HCT116 (cell line): ENCODE measurements around the gene COA8. TPM values are rescaled to one million over a fixed set of nuclear protein-coding genes. Genes with fewer than 3 reads are reported as not detected.

Experiments
- ATAC-seq: fragments of 200-7000 bp; cut with Tn5 transposase; 2 replicates; pipeline ENCODE4 v1.9.1; 2020; ENCODE audit warnings: mild to moderate bottlenecking, moderate library complexity
- BruUV-seq: library from RNA; stranded (reverse); fragments of 400-500 nt; replicated peaks from 2 replicates; lab custom pipeline; 2021; lab: Mats Ljungman, UMichigan
- CTCF ChIA-PET: fragments of 300-600 bp; sonication (Branson Sonifier 250); formaldehyde crosslinking; loops from one replicate; lab custom pipeline; 2021; ENCODE audit warnings: antibody characterized with exemption; lab: Charles Lee
- POLR2A ChIA-PET: fragments of 300-600, 350-600 bp; sonication (Branson Sonifier 250); formaldehyde crosslinking; loops from one replicate; lab custom pipeline; 2021; ENCODE audit warnings: antibody characterized with exemption; lab: Charles Lee
- RAD21 ChIA-PET, 2 experiments: fragments of 300-600 bp; sonication (Branson Sonifier 250); formaldehyde crosslinking; loops; one replicate each; lab custom pipeline; 2023; ENCODE audit warnings: low total read pairs in 2 of 2; ENCODE audit not compliant: uncharacterized antibody in 2 of 2, unreplicated experiment in 2 of 2, low non-redundant PET in 1 of 2; lab: Charles Lee
- DNase-seq: peaks from one replicate; pipeline ENCODE4 v3.0.0-alpha.2; 2010; ENCODE audit warnings: low read depth, low spot score
- H2AFZ ChIP-seq: fragments of 200-600 bp; shearing (Covaris generic), sonication (generic); 2 replicates; pipeline ENCODE4 v1.6.1; 2017; ENCODE audit warnings: low read depth, mixed run types, mixed read lengths, antibody characterized with exemption, low read length; ENCODE audit not compliant: poor library complexity, severe bottlenecking
- H3K27ac ChIP-seq: 2 replicates; pipeline ENCODE4 v1.5.1; 2012; ENCODE audit warnings: low read depth, low read length
- H3K27me3 ChIP-seq: fragments of 200-600 bp; sonication (generic); 2 replicates; pipeline ENCODE4 v1.6.1; 2016; ENCODE audit warnings: mixed run types, low read length, mixed read lengths; ENCODE audit not compliant: insufficient read depth
- H3K36me3 ChIP-seq, 2 experiments: fragments of 200-500 bp in 1 of 2; fragments of 200-600 bp in 1 of 2; sonication (Bioruptor generic) in 1 of 2; sonication (generic) in 1 of 2; 2 replicates each; pipeline versions ENCODE4 v1.5.1 to v1.6.1; 2014 to 2016; ENCODE audit warnings: low read length in 2 of 2, inconsistent platforms in 1 of 2, mixed read lengths in 1 of 2, mixed run types in 1 of 2; ENCODE audit not compliant: insufficient read depth in 2 of 2, control insufficient read depth in 1 of 2
- H3K4me1 ChIP-seq, 2 experiments: fragments of 200-600 bp in 1 of 2; sonication (generic) in 1 of 2; 2 replicates each; pipeline versions ENCODE4 v1.5.1 to v1.6.1; 2012 to 2017; ENCODE audit warnings: low read length in 2 of 2, inconsistent platforms in 1 of 2, mild to moderate bottlenecking in 1 of 2, mixed read lengths in 1 of 2, mixed run types in 1 of 2, moderate library complexity in 1 of 2; ENCODE audit not compliant: insufficient read depth in 2 of 2, control insufficient read depth in 1 of 2
- H3K4me2 ChIP-seq: fragments of 200-600 bp; sonication (generic); 2 replicates; pipeline ENCODE4 v1.6.1; 2017; ENCODE audit warnings: mixed run types, low read length, mixed read lengths
- H3K4me3 ChIP-seq, 2 experiments: fragments of 200-600 bp in 1 of 2; sonication (generic) in 1 of 2; replicated peaks in 1 of 2; 2 replicates each; pipeline ENCODE4 v1.5.1; 2011 to 2016; ENCODE audit warnings: low read length in 2 of 2, control low read depth in 1 of 2, low read depth in 1 of 2, mild to moderate bottlenecking in 1 of 2, mixed read lengths in 1 of 2, mixed run types in 1 of 2
- H3K79me2 ChIP-seq: fragments of 200-600 bp; sonication (generic); 2 replicates; pipeline ENCODE4 v1.6.1; 2017; ENCODE audit warnings: mild to moderate bottlenecking, mixed run types, low read length, moderate library complexity, mixed read lengths; ENCODE audit not compliant: insufficient read depth
- H3K9ac ChIP-seq: fragments of 200-600 bp; sonication (generic); 2 replicates; pipeline ENCODE4 v1.6.1; 2016; ENCODE audit warnings: low read length, mixed read lengths
- H3K9me2 ChIP-seq: fragments of 200-600 bp; sonication (generic), shearing (Covaris generic); 2 replicates; pipeline ENCODE4 v1.6.1; 2017; ENCODE audit warnings: mixed run types, mild to moderate bottlenecking, moderate library complexity; ENCODE audit not compliant: insufficient read depth
- H3K9me3 ChIP-seq, 2 experiments: fragments of 200-500 bp in 1 of 2; fragments of 200-600 bp in 1 of 2; sonication (Bioruptor generic) in 1 of 2; sonication (generic) in 1 of 2; 2 replicates each; pipeline ENCODE4 v1.6.1; 2014 to 2017; ENCODE audit warnings: low read length in 2 of 2, mixed read lengths in 2 of 2, inconsistent platforms in 1 of 2, low read depth in 1 of 2, mild to moderate bottlenecking in 1 of 2, mixed run types in 1 of 2, moderate library complexity in 1 of 2; ENCODE audit not compliant: control insufficient read depth in 1 of 2, insufficient read depth in 1 of 2
- H4K20me1 ChIP-seq: fragments of 200-600 bp; sonication (generic), shearing (Covaris generic); 2 replicates; pipeline ENCODE4 v1.6.1; 2017; ENCODE audit warnings: mixed run types, mild to moderate bottlenecking, moderate library complexity; ENCODE audit not compliant: insufficient read depth
- ATF3 ChIP-seq: IDR thresholded peaks from 2 replicates; pipeline ENCODE4 v1.6.1; 2012
- EGR1 ChIP-seq: IDR thresholded peaks from 2 replicates; pipeline ENCODE4 v1.6.1; 2012; ENCODE audit warnings: low read depth
- EZH2 ChIP-seq: fragments of 200-600 bp; sonication (generic); IDR thresholded peaks from 2 replicates; pipeline ENCODE4 v1.6.1; 2017; ENCODE audit warnings: antibody characterized with exemption, mixed run types
- JUND ChIP-seq: IDR thresholded peaks from 2 replicates; pipeline ENCODE4 v1.6.1; 2012
- POLR2A ChIP-seq: IDR thresholded peaks from 2 replicates; pipeline ENCODE4 v1.7.0; 2011; ENCODE audit warnings: borderline replicate concordance; ENCODE audit not compliant: insufficient read depth, insufficient read length; ENCODE audit errors: extremely low read depth
- POLR2AphosphoS5 ChIP-seq: IDR thresholded peaks from 2 replicates; pipeline ENCODE4 v1.6.1; 2011; ENCODE audit warnings: mild to moderate bottlenecking, low read depth, low read length, moderate library complexity
- RAD21 ChIP-seq: IDR thresholded peaks from 2 replicates; pipeline ENCODE4 v1.6.1; 2012; ENCODE audit warnings: low read depth, mild to moderate bottlenecking
- SIN3A ChIP-seq: IDR thresholded peaks from 2 replicates; pipeline ENCODE4 v1.6.1; 2012; ENCODE audit warnings: low read depth
- SP1 ChIP-seq: IDR thresholded peaks from 2 replicates; pipeline ENCODE4 v1.6.1; 2012; ENCODE audit warnings: low read depth
- SRF ChIP-seq: IDR thresholded peaks from 2 replicates; pipeline ENCODE4 v1.6.1; 2012; ENCODE audit warnings: low read depth
- TCF7L2 ChIP-seq: IDR thresholded peaks from 2 replicates; pipeline ENCODE4 v1.7.0; 2011; ENCODE audit warnings: borderline replicate concordance, inconsistent platforms; ENCODE audit not compliant: insufficient read depth, insufficient read length; ENCODE audit errors: extremely low read depth
- YY1 ChIP-seq: IDR thresholded peaks from 2 replicates; pipeline ENCODE4 v1.6.1; 2011; ENCODE audit warnings: low read length, low read depth, moderate library complexity, mild to moderate bottlenecking; ENCODE audit not compliant: insufficient replicate concordance; ENCODE audit errors: extremely low read depth
- ZNF274 ChIP-seq: fragments of 200-500 bp; sonication (Bioruptor generic); IDR thresholded peaks from 2 replicates; pipeline ENCODE4 v1.6.1; 2014; ENCODE audit warnings: mild to moderate bottlenecking, low read depth, low read length, inconsistent platforms
- intact Hi-C: fragments of 100-400 bp; cut with micrococcal nuclease; formaldehyde crosslinking; loops from 2 replicates; pipeline ENCODE4 v1.10.0; 2022
- total RNA-seq: library from RNA; stranded (reverse); gene quantifications from one replicate; pipeline ENCODE4 v1.2.1, GENCODE V29; 2021; ENCODE audit not compliant: unreplicated experiment
- TF ChIP-seq, protein P1 (sequence below): IDR thresholded peaks from 2 replicates; pipeline ENCODE4 v1.6.1; 2012; ENCODE audit warnings: low read depth
- TF ChIP-seq, protein P2 (sequence below), 3 experiments: fragments of 200-600 bp in 1 of 3; sonication (generic) in 1 of 3; IDR thresholded peaks in 2 of 3; conservative IDR thresholded peaks in 1 of 3; 2 replicates each; pipeline ENCODE4 v1.5.1; 2012 to 2017; ENCODE audit warnings: low read depth in 2 of 3, low read length in 2 of 3, antibody characterized with exemption in 1 of 3, borderline replicate concordance in 1 of 3, control low read depth in 1 of 3, mild to moderate bottlenecking in 1 of 3, mixed read lengths in 1 of 3, mixed run types in 1 of 3, moderate library complexity in 1 of 3; ENCODE audit not compliant: insufficient read depth in 1 of 3
- TF ChIP-seq, protein P3 (sequence below): IDR thresholded peaks from 2 replicates; pipeline ENCODE4 v1.6.1; 2011; ENCODE audit warnings: mild to moderate bottlenecking, low read length, moderate library complexity; ENCODE audit not compliant: insufficient replicate concordance; ENCODE audit errors: extremely low read depth

The COA8 gene
- total RNA-seq, 1 experiment from 2014 or later = 29.4 TPM

DNA sequence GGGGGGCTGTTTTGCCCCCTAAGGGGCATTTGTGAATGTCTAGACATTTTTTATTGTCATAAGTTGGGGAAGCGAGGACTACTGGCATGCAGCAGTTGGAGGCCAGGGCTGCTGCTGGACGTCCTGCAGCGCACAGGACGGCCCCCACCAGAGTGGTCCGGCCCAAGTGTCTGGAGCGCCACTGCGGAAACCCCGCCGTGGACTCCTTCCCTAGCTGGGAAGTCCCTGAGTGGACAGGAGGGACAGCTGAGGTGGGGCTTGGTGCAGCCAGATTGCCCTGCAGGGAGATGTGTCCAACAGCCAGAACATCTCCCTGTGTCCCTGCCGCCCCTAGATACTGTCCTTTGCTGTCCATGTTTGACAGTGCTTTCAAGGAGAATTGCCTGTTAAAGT, 45.6 kb upstream of the COA8 start:
- H3K79me2 ChIP-seq = peaks cover 14% of the 10 kb centered on the region; the same call in 1 of the 2 replicates
- peaks cover 0 to 12% of the 10 kb centered on the region in 2 experiments; a peak in 3 of 4 replicates for H3K36me3 ChIP-seq
- ChIA-PET CTCF (interaction anchor here (3.4 kb wide), 1 partner anchor 30 kb away, joined by 38 read pairs; no protein-coding TSS in a partner anchor), POLR2A (no interaction called here), RAD21 (no interaction called here)
- H3K4me2 ChIP-seq = no peak overlapping the region
- no peak overlapping the region for H3K27ac ChIP-seq
- ATAC-seq (no peak), DNase-seq (no peak)
- TF ChIP-seq SRF = no peak
- no peak for TF ChIP-seq JUND
- no peak for TF ChIP-seq TCF7L2
- no peak for TF ChIP-seq ATF3
- TF ChIP-seq EZH2 = no peak
- no peak for TF ChIP-seq SP1
- no peak for TF ChIP-seq POLR2AphosphoS5
- TF ChIP-seq POLR2A = no peak
- no peak for TF ChIP-seq YY1
- no peak for TF ChIP-seq RAD21
- TF ChIP-seq, protein P1, sequence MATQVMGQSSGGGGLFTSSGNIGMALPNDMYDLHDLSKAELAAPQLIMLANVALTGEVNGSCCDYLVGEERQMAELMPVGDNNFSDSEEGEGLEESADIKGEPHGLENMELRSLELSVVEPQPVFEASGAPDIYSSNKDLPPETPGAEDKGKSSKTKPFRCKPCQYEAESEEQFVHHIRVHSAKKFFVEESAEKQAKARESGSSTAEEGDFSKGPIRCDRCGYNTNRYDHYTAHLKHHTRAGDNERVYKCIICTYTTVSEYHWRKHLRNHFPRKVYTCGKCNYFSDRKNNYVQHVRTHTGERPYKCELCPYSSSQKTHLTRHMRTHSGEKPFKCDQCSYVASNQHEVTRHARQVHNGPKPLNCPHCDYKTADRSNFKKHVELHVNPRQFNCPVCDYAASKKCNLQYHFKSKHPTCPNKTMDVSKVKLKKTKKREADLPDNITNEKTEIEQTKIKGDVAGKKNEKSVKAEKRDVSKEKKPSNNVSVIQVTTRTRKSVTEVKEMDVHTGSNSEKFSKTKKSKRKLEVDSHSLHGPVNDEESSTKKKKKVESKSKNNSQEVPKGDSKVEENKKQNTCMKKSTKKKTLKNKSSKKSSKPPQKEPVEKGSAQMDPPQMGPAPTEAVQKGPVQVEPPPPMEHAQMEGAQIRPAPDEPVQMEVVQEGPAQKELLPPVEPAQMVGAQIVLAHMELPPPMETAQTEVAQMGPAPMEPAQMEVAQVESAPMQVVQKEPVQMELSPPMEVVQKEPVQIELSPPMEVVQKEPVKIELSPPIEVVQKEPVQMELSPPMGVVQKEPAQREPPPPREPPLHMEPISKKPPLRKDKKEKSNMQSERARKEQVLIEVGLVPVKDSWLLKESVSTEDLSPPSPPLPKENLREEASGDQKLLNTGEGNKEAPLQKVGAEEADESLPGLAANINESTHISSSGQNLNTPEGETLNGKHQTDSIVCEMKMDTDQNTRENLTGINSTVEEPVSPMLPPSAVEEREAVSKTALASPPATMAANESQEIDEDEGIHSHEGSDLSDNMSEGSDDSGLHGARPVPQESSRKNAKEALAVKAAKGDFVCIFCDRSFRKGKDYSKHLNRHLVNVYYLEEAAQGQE = no peak
- TF ChIP-seq, protein P2, sequence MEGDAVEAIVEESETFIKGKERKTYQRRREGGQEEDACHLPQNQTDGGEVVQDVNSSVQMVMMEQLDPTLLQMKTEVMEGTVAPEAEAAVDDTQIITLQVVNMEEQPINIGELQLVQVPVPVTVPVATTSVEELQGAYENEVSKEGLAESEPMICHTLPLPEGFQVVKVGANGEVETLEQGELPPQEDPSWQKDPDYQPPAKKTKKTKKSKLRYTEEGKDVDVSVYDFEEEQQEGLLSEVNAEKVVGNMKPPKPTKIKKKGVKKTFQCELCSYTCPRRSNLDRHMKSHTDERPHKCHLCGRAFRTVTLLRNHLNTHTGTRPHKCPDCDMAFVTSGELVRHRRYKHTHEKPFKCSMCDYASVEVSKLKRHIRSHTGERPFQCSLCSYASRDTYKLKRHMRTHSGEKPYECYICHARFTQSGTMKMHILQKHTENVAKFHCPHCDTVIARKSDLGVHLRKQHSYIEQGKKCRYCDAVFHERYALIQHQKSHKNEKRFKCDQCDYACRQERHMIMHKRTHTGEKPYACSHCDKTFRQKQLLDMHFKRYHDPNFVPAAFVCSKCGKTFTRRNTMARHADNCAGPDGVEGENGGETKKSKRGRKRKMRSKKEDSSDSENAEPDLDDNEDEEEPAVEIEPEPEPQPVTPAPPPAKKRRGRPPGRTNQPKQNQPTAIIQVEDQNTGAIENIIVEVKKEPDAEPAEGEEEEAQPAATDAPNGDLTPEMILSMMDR (IDR thresholded peaks at IDR 0.05 in 2 of 3, conservative IDR thresholded peaks at IDR 0.05 in 1 of 3; ENCODE audit: borderline replicate concordance in 1 of 3, insufficient read depth in 1 of 3, low read depth in 2 of 3, low read length in 2 of 3) = no peak
- TF ChIP-seq, protein P3, sequence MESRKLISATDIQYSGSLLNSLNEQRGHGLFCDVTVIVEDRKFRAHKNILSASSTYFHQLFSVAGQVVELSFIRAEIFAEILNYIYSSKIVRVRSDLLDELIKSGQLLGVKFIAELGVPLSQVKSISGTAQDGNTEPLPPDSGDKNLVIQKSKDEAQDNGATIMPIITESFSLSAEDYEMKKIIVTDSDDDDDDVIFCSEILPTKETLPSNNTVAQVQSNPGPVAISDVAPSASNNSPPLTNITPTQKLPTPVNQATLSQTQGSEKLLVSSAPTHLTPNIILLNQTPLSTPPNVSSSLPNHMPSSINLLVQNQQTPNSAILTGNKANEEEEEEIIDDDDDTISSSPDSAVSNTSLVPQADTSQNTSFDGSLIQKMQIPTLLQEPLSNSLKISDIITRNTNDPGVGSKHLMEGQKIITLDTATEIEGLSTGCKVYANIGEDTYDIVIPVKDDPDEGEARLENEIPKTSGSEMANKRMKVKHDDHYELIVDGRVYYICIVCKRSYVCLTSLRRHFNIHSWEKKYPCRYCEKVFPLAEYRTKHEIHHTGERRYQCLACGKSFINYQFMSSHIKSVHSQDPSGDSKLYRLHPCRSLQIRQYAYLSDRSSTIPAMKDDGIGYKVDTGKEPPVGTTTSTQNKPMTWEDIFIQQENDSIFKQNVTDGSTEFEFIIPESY = no peak
- TF ChIP-seq ZNF274 = no peak
- no peak for TF ChIP-seq EGR1
- no peak for TF ChIP-seq SIN3A
- intact Hi-C loops = no loop called here
- no peaks in the 10 kb centered on the region for H3K27me3 ChIP-seq
- H3K9me3 ChIP-seq = no peaks in the 10 kb centered on the region
- H3K4me1 ChIP-seq = peaks cover 8 to 41% of the 10 kb centered on the region in 2 experiments; a peak in 3 of 4 replicates
- no peak overlapping the region for H3K9ac ChIP-seq
- H3K9me2 ChIP-seq = no peaks in the 10 kb centered on the region
- H3K4me3 ChIP-seq = no peak overlapping the region
- H4K20me1 ChIP-seq = no peaks in the 10 kb centered on the region; the same call in 1 of the 2 replicates
- H2AFZ ChIP-seq = no peak overlapping the region
- no TSS peak for BruUV-seq
